IMR-90 (cell line): Measurements from ENCODE around the gene CLEC1A. TPM values are rescaled to one million over a fixed set of nuclear protein-coding genes. Genes with fewer than 3 reads are reported as not detected.

Source experiments
- ATAC-seq: fragments of 200-7000 bp; cut with Tn5 transposase; 2 replicates; pipeline ENCODE4 v1.9.1; 2020; ENCODE audit warnings: low read depth, mild to moderate bottlenecking, moderate library complexity
- BruUV-seq: library from RNA; stranded (reverse); fragments of 400-500 nt; replicated peaks from 2 replicates; lab custom pipeline; 2021; lab: Mats Ljungman, UMichigan
- CTCF ChIA-PET: fragments of 300-600 bp; formaldehyde crosslinking; extraction: SDS; loops from one replicate; lab custom pipeline; 2021; ENCODE audit warnings: antibody characterized with exemption; lab: Yijun Ruan, JAX
- POLR2A ChIA-PET: fragments of 300-600 bp; sonication (Branson Sonifier 250); formaldehyde crosslinking; loops from one replicate; lab custom pipeline; 2022; ENCODE audit warnings: antibody characterized with exemption; ENCODE audit not compliant: unreplicated experiment; lab: Charles Lee
- DNase-seq: peaks from one replicate; pipeline ENCODE4 v3.0.0; 2013
- H2AFZ ChIP-seq: replicated peaks from 2 replicates; pipeline ENCODE3; 2013; ENCODE audit warnings: low read length, mild to moderate bottlenecking; ENCODE audit not compliant: poor library complexity
- H2AK5ac ChIP-seq: 2 replicates; pipeline ENCODE4 v1.6.1; 2013; ENCODE audit warnings: low read depth, low read length, inconsistent platforms
- H2AK9ac ChIP-seq: replicated peaks from 2 replicates; pipeline ENCODE3; 2013; ENCODE audit warnings: mild to moderate bottlenecking, low read depth, low read length, moderate library complexity; ENCODE audit not compliant: poor library complexity
- H2BK120ac ChIP-seq: 2 replicates; pipeline ENCODE4 v1.6.1; 2013; ENCODE audit warnings: low read depth, low read length, inconsistent platforms
- H2BK15ac ChIP-seq: 3 replicates; pipeline ENCODE4 v1.6.1; 2013; ENCODE audit warnings: low read depth, low read length, inconsistent platforms
- H2BK20ac ChIP-seq: 2 replicates; pipeline ENCODE4 v1.6.1; 2013; ENCODE audit warnings: low read depth, mild to moderate bottlenecking, inconsistent platforms, low read length, moderate library complexity
- H2BK5ac ChIP-seq: 2 replicates; pipeline ENCODE4 v1.6.1; 2013; ENCODE audit warnings: mild to moderate bottlenecking, low read depth, low read length, inconsistent platforms; ENCODE audit not compliant: poor library complexity, severe bottlenecking
- H3K14ac ChIP-seq: replicated peaks from 2 replicates; pipeline ENCODE4 v1.6.1; 2013; ENCODE audit warnings: low read depth, low read length, inconsistent platforms
- H3K18ac ChIP-seq: 2 replicates; pipeline ENCODE4 v1.6.1; 2013; ENCODE audit warnings: low read depth, low read length, control low read depth
- H3K23ac ChIP-seq: 2 replicates; pipeline ENCODE4 v1.6.1; 2013; ENCODE audit warnings: low read depth, low read length, inconsistent platforms
- H3K27ac ChIP-seq: 2 replicates; pipeline ENCODE4 v1.5.1; 2013; ENCODE audit warnings: mild to moderate bottlenecking, control low read depth, low read length; ENCODE audit not compliant: insufficient read depth
- H3K27me3 ChIP-seq: 2 replicates; pipeline ENCODE4 v1.6.1; 2013; ENCODE audit warnings: low read length; ENCODE audit not compliant: control insufficient read depth, insufficient read depth
- H3K36me3 ChIP-seq: 2 replicates; pipeline ENCODE4 v1.6.1; 2013; ENCODE audit warnings: low read length, mixed read lengths; ENCODE audit not compliant: control insufficient read depth, insufficient read depth
- H3K4ac ChIP-seq: 2 replicates; pipeline ENCODE4 v1.6.1; 2013; ENCODE audit warnings: low read depth, low read length, inconsistent platforms
- H3K4me1 ChIP-seq: 2 replicates; pipeline ENCODE4 v1.6.1; 2013; ENCODE audit warnings: low read length, mixed read lengths; ENCODE audit not compliant: control insufficient read depth, insufficient read depth
- H3K4me2 ChIP-seq: 2 replicates; pipeline ENCODE4 v1.6.1; 2013; ENCODE audit warnings: low read depth, mild to moderate bottlenecking, control low read depth, low read length, moderate library complexity
- H3K4me3 ChIP-seq: 2 replicates; pipeline ENCODE4 v1.5.1; 2013; ENCODE audit warnings: low read depth, mild to moderate bottlenecking, control low read depth, low read length, moderate library complexity; ENCODE audit not compliant: insufficient read depth
- H3K56ac ChIP-seq: 2 replicates; pipeline ENCODE4 v1.6.1; 2013; ENCODE audit warnings: low read length, inconsistent platforms; ENCODE audit not compliant: insufficient read depth; ENCODE audit errors: extremely low read depth
- H3K79me1 ChIP-seq, 2 experiments: 2 replicates each; pipeline ENCODE4 v1.6.1; 2013; ENCODE audit warnings: low read length in 2 of 2, inconsistent platforms in 1 of 2, low read depth in 1 of 2
- H3K9ac ChIP-seq: 2 replicates; pipeline ENCODE4 v1.6.1; 2013; ENCODE audit warnings: low read depth, low read length, control low read depth
- H3K9me1 ChIP-seq: 2 replicates; pipeline ENCODE4 v1.6.1; 2013; ENCODE audit warnings: low read length, inconsistent platforms; ENCODE audit not compliant: insufficient read depth
- H3K9me3 ChIP-seq: 2 replicates; pipeline ENCODE4 v1.6.1; 2013; ENCODE audit warnings: low read length; ENCODE audit not compliant: control insufficient read depth, insufficient read depth
- H4K20me1 ChIP-seq: 2 replicates; pipeline ENCODE4 v1.6.1; 2013; ENCODE audit warnings: low read length, inconsistent platforms; ENCODE audit not compliant: insufficient read depth
- H4K5ac ChIP-seq: 2 replicates; pipeline ENCODE4 v1.6.1; 2013; ENCODE audit warnings: mild to moderate bottlenecking, low read depth, low read length, control low read depth
- H4K8ac ChIP-seq, 2 experiments: 2 replicates each; pipeline ENCODE4 v1.6.1; 2013; ENCODE audit warnings: low read depth in 2 of 2, low read length in 2 of 2, control low read depth in 1 of 2, inconsistent platforms in 1 of 2
- H4K91ac ChIP-seq: 2 replicates; pipeline ENCODE4 v1.6.1; 2013; ENCODE audit warnings: low read depth, low read length, inconsistent platforms; ENCODE audit not compliant: insufficient read depth
- BHLHE40 ChIP-seq: fragments of 150-350 bp; IDR thresholded peaks from 2 replicates; pipeline ENCODE4 v1.6.1; 2016; ENCODE audit warnings: mild to moderate bottlenecking, low read depth, low read length
- CEBPB ChIP-seq: IDR thresholded peaks from 2 replicates; pipeline ENCODE4 v1.6.1; 2012; ENCODE audit warnings: low read depth, low read length, improper control_type of control experiment
- CHD1 ChIP-seq: IDR thresholded peaks from 2 replicates; pipeline ENCODE4 v1.6.1; 2012; ENCODE audit warnings: low read depth, low read length, improper control_type of control experiment
- ELK1 ChIP-seq: fragments of 150-350 bp; IDR thresholded peaks from 2 replicates; pipeline ENCODE4 v1.6.1; 2016; ENCODE audit warnings: low read depth, mild to moderate bottlenecking, low read length, moderate library complexity, borderline replicate concordance
- FOS ChIP-seq: fragments of 150-350 bp; IDR thresholded peaks from 2 replicates; pipeline ENCODE4 v1.6.1; 2016; ENCODE audit warnings: low read depth, low read length
- MAFK ChIP-seq: IDR thresholded peaks from 2 replicates; pipeline ENCODE4 v1.6.1; 2012; ENCODE audit warnings: low read depth, low read length, improper control_type of control experiment
- MAZ ChIP-seq: IDR thresholded peaks from 2 replicates; pipeline ENCODE4 v1.6.1; 2012; ENCODE audit warnings: low read depth, mild to moderate bottlenecking, low read length, improper control_type of control experiment, moderate library complexity, borderline replicate concordance
- MXI1 ChIP-seq: IDR thresholded peaks from 2 replicates; pipeline ENCODE4 v1.6.1; 2012; ENCODE audit warnings: low read depth, mild to moderate bottlenecking, low read length, moderate library complexity, borderline replicate concordance
- NFE2L2 ChIP-seq: fragments of 150-350 bp; IDR thresholded peaks from 2 replicates; pipeline ENCODE4 v1.6.1; 2016; ENCODE audit warnings: low read depth, mild to moderate bottlenecking, low read length
- POLR2A ChIP-seq: IDR thresholded peaks from 2 replicates; pipeline ENCODE4 v1.6.1; 2012; ENCODE audit warnings: mild to moderate bottlenecking, low read depth, low read length
- RAD21 ChIP-seq: IDR thresholded peaks from 2 replicates; pipeline ENCODE4 v1.6.1; 2012; ENCODE audit warnings: low read length, improper control_type of control experiment
- RCOR1 ChIP-seq: IDR thresholded peaks from 2 replicates; pipeline ENCODE4 v1.6.1; 2012; ENCODE audit warnings: mild to moderate bottlenecking, low read length, improper control_type of control experiment; ENCODE audit not compliant: insufficient replicate concordance
- RFX5 ChIP-seq: IDR thresholded peaks from 2 replicates; pipeline ENCODE4 v1.8.0; 2012; ENCODE audit warnings: low read depth, mild to moderate bottlenecking, low read length, moderate library complexity
- SMC3 ChIP-seq: fragments of 150-350 bp; IDR thresholded peaks from 2 replicates; pipeline ENCODE4 v1.6.1; 2016; ENCODE audit warnings: low read depth, mild to moderate bottlenecking, antibody characterized with exemption, low read length, moderate library complexity
- WGBS, 2 experiments: methylation state at CpG; one replicate each; pipeline versions ENCODE4 v1.1.5 to v1.1.7; 2013; ENCODE audit warnings: missing lambda C conversion rate in 2 of 2; ENCODE audit not compliant: insufficient read length in 1 of 2; ENCODE audit errors: extremely low coverage in 2 of 2; 5-methylcytosine and 5-hydroxymethylcytosine counted together
- dilution Hi-C: fragments of 300-500 bp; cut with HindIII; formaldehyde crosslinking; loops from one replicate; pipeline ENCODE4 v1.14.3; 2018; ENCODE audit warnings: low sequenced_read_pairs; ENCODE audit not compliant: unreplicated experiment
- in situ Hi-C: fragments of 300-500 bp; cut with MboI; formaldehyde crosslinking; loops from 3 replicates; pipeline ENCODE4 v1.14.3; 2019; ENCODE audit warnings: low sequenced_read_pairs, inconsistent platforms, mixed read lengths
- intact Hi-C: fragments of 100-400 bp; cut with micrococcal nuclease; formaldehyde crosslinking; loops from 2 replicates; pipeline ENCODE4 v1.10.0; 2022
- polyA plus RNA-seq, 3 experiments: library from polyadenylated mRNA; depleted of rRNA; stranded (reverse); fragments of >200 nt; gene quantifications; 2 replicates each; pipeline ENCODE4 v1.2.3, GENCODE V29; 2012; ENCODE audit warnings: low replicate concordance in 1 of 3
- total RNA-seq: library from RNA; depleted of rRNA; stranded (reverse); fragments of >200 nt; gene quantifications from 2 replicates; pipeline ENCODE4 v1.2.3, GENCODE V29; 2012
- TF ChIP-seq, protein P1 (sequence below): fragments of 150-350 bp; IDR thresholded peaks from 2 replicates; pipeline ENCODE4 v1.6.1; 2017; ENCODE audit warnings: mild to moderate bottlenecking, antibody characterized with exemption, low read length, low read depth
- TF ChIP-seq, protein P2 (sequence below): conservative IDR thresholded peaks from 2 replicates; pipeline ENCODE4 v1.5.1; 2012; ENCODE audit warnings: mild to moderate bottlenecking, low read depth, low read length, improper control_type of control experiment

CLEC1A gene
- total and polyA plus RNA-seq, 2 of the 4 experiments (the other 2 are of a cell fraction): not detected

DNA sequence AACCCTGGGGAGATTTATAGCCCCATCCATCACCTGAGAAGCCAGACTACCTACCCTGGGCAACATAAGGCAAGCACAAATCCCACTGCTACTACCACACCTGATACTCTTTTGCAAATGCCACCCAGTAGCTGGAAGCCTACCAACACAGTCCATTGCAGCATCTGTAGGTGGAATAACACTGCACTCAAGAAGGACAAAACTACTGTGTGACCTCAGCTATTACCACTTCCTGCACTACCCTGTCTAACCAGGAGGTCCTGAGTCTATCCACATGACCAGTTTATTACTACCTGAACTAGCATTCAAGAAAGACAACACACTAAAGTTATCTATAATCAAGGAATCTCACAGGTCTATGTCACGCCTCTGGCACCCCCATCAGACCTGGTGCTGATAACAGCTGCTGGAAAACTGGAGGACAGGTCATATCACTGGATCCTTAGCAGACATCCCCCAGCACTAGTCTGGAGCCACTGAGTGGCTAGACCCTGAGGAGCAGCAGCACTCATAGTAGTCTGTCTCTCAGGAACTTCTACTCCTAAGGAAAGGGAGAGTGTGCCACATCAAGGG lies 2.9 kb upstream of the CLEC1A start:
- WGBS, 2 experiments: no CpG with 5 or more reads among the region's 1 CpG
- H3K36me3 ChIP-seq: no peaks in the 10 kb centered on the region
- H3K23ac ChIP-seq: no peak overlapping the region
- H2BK15ac ChIP-seq: no peak overlapping the region
- no peak overlapping the region for H4K5ac ChIP-seq
- H4K91ac ChIP-seq: no peak overlapping the region
- H2AK9ac ChIP-seq: no peak overlapping the region
- H2AFZ ChIP-seq: no peak overlapping the region
- no peak overlapping the region for H3K18ac ChIP-seq
- intact Hi-C loops (no loop called here), in situ Hi-C loops (no loop called here), dilution Hi-C loops (no loop called here)
- TF ChIP-seq CHD1 (no peak), RAD21 (no peak), CEBPB (no peak), SMC3 (no peak), BHLHE40 (no peak), RCOR1 (no peak), MAFK (no peak), ELK1 (no peak), FOS (no peak), NFE2L2 (no peak), RFX5 (no peak), MXI1 (no peak), MAZ (no peak), POLR2A (no peak)
- TF ChIP-seq, protein P1, sequence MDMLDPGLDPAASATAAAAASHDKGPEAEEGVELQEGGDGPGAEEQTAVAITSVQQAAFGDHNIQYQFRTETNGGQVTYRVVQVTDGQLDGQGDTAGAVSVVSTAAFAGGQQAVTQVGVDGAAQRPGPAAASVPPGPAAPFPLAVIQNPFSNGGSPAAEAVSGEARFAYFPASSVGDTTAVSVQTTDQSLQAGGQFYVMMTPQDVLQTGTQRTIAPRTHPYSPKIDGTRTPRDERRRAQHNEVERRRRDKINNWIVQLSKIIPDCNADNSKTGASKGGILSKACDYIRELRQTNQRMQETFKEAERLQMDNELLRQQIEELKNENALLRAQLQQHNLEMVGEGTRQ: no peak
- TF ChIP-seq, protein P2, sequence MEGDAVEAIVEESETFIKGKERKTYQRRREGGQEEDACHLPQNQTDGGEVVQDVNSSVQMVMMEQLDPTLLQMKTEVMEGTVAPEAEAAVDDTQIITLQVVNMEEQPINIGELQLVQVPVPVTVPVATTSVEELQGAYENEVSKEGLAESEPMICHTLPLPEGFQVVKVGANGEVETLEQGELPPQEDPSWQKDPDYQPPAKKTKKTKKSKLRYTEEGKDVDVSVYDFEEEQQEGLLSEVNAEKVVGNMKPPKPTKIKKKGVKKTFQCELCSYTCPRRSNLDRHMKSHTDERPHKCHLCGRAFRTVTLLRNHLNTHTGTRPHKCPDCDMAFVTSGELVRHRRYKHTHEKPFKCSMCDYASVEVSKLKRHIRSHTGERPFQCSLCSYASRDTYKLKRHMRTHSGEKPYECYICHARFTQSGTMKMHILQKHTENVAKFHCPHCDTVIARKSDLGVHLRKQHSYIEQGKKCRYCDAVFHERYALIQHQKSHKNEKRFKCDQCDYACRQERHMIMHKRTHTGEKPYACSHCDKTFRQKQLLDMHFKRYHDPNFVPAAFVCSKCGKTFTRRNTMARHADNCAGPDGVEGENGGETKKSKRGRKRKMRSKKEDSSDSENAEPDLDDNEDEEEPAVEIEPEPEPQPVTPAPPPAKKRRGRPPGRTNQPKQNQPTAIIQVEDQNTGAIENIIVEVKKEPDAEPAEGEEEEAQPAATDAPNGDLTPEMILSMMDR: no peak
- no TSS peak for BruUV-seq
- no peaks in the 10 kb centered on the region for H3K9me1 ChIP-seq
- H3K4me2 ChIP-seq: no peak overlapping the region
- no peak overlapping the region for H3K27ac ChIP-seq
- H3K4me3 ChIP-seq: no peak overlapping the region
- H3K9me3 ChIP-seq: no peaks in the 10 kb centered on the region
- H4K8ac ChIP-seq: no peak overlapping the region
- no peaks in the 10 kb centered on the region for H3K79me1 ChIP-seq
- no peak overlapping the region for H3K56ac ChIP-seq
- ChIA-PET POLR2A (interaction anchor here (0.6 kb wide), 1 partner anchor 10 kb away, joined by 5 read pairs; no protein-coding TSS in a partner anchor), CTCF (interaction anchor here (1.1 to 1.5 kb wide), 2 partner anchors 11 to 12 kb away, joined by 3 to 5 read pairs; no protein-coding TSS in a partner anchor)
- peaks cover 1% of the 10 kb centered on the region; the same call in 1 of the 2 replicates for H3K4me1 ChIP-seq
- H2AK5ac ChIP-seq: no peak overlapping the region
- no peak for ATAC-seq
- no peak overlapping the region for H2BK5ac ChIP-seq
- H3K27me3 ChIP-seq: no peaks in the 10 kb centered on the region
- no peak overlapping the region for H2BK20ac ChIP-seq
- DNase-seq: no peak
- no peaks in the 10 kb centered on the region for H4K20me1 ChIP-seq
- no peak overlapping the region for H2BK120ac ChIP-seq
- no peak overlapping the region for H3K14ac ChIP-seq
- H3K9ac ChIP-seq: no peak overlapping the region
- no peak overlapping the region for H3K4ac ChIP-seq
